22Rv1 (cell line): ENCODE results near the gene TIMM50.

Source experiments
- H3K27ac ChIP-seq: fragments of 450-650 bp; 2 replicates; pipeline ENCODE4 v1.5.1; 2017
- CTCF ChIP-seq: fragments of 450-650 bp; IDR thresholded peaks from 2 replicates; pipeline ENCODE4 v1.5.1; 2017; ENCODE audit warnings: mild to moderate bottlenecking
- ZFX ChIP-seq: fragments of 450-650 bp; IDR thresholded peaks from 2 replicates; pipeline ENCODE4 v1.6.1; 2017; ENCODE audit warnings: antibody characterized with exemption, borderline replicate concordance

Gene TIMM50

GRCh38 chr19:39463403-39463802 is 17.2 kb upstream of the TIMM50 start:
- no peak for TF ChIP-seq ZFX
- TF ChIP-seq CTCF: no peak
- H3K27ac ChIP-seq: no peak overlapping the region

GRCh38 chr19:39465956-39466747 is 14.5 kb upstream of the TIMM50 start:
- TF ChIP-seq CTCF (no peak), ZFX (no peak)

GRCh38 chr19:39467941-39468340 is 12.7 kb upstream of the TIMM50 start:
- no peak for TF ChIP-seq ZFX
- no peak for TF ChIP-seq CTCF
- H3K27ac ChIP-seq: no peak overlapping the region

More at GRCh38 chr19:39465956-39466747, 14.5 kb upstream of the TIMM50 start:
- H3K27ac ChIP-seq: no peak overlapping the region

GRCh38 chr19:39469036-39469435 is 11.6 kb upstream of the TIMM50 start:
- H3K27ac ChIP-seq: no peak overlapping the region
- TF ChIP-seq CTCF (no peak), ZFX (no peak)

GRCh38 chr19:39469567-39469966 is 11.1 kb upstream of the TIMM50 start:
- no peak overlapping the region for H3K27ac ChIP-seq
- TF ChIP-seq CTCF (no peak), ZFX (no peak)

- TF ChIP-seq ZFX (no peak), CTCF (no peak)
- no peak overlapping the region for H3K27ac ChIP-seq
These were observed 9.8 kb upstream of the TIMM50 start for GRCh38 chr19:39470724-39471339.

GRCh38 chr19:39471756-39472536 is 8.7 kb upstream of the TIMM50 start:
- TF ChIP-seq CTCF: no peak
- TF ChIP-seq ZFX: no peak

More at GRCh38 chr19:39471756-39472536, 8.7 kb upstream of the TIMM50 start:
- no peak overlapping the region for H3K27ac ChIP-seq
